H1 (cell line): ENCODE measurements around the gene OCIAD1. TPM values are rescaled to one million over a fixed set of nuclear protein-coding genes. Genes with fewer than 3 reads are reported as not detected.

Source experiments
- ATF2 ChIP-seq: IDR thresholded peaks from 2 replicates; pipeline ENCODE4 v1.6.1; 2012; ENCODE audit warnings: low read length, inconsistent platforms
- E2F6 ChIP-seq: IDR thresholded peaks from 2 replicates; pipeline ENCODE4 v1.6.1; 2012; ENCODE audit warnings: inconsistent platforms
- FOSL1 ChIP-seq: IDR thresholded peaks from 2 replicates; pipeline ENCODE4 v1.6.1; 2011; ENCODE audit warnings: mild to moderate bottlenecking, low read depth, low read length, moderate library complexity; ENCODE audit not compliant: insufficient read depth
- JUN ChIP-seq: IDR thresholded peaks from 2 replicates; pipeline ENCODE4 v1.6.1; 2011; ENCODE audit warnings: low read depth, mild to moderate bottlenecking, improper control_type of control experiment, low read length
- JUND ChIP-seq: IDR thresholded peaks from 2 replicates; pipeline ENCODE4 v1.6.1; 2011; ENCODE audit warnings: mild to moderate bottlenecking, improper control_type of control experiment, low read length
- KDM1A ChIP-seq: fragments of 200-600, 300-600 bp; sonication (generic); IDR thresholded peaks from 2 replicates; pipeline ENCODE4 v1.7.1; 2016; ENCODE audit warnings: mild to moderate bottlenecking, low read length, borderline replicate concordance
- KDM5A ChIP-seq: fragments of 200-600 bp; IDR thresholded peaks from 2 replicates; pipeline ENCODE4 v1.7.1; 2012; ENCODE audit warnings: mild to moderate bottlenecking, low read length, inconsistent platforms, mixed read lengths
- POU5F1 ChIP-seq: IDR thresholded peaks from 2 replicates; pipeline ENCODE4 v1.6.1; 2011; ENCODE audit warnings: low read depth, mild to moderate bottlenecking, low read length, moderate library complexity
- polyA plus RNA-seq, 7 experiments: library from polyadenylated mRNA; depleted of rRNA in 3 of 7; stranded (reverse) in 5 of 7; unstranded in 2 of 7; fragments of >200 nt in 5 of 7; fragments of 200-250 nt in 2 of 7; gene quantifications; 1 replicate in 5 of 7; 2 replicates in 1 of 7; 4 replicates in 1 of 7; pipeline versions ENCODE4 v1.2.1 to v1.2.3, GENCODE V29; 2011 to 2013; ENCODE audit warnings: missing spikeins in 2 of 7, mixed read lengths in 2 of 7
- total RNA-seq: library from RNA; stranded (reverse); fragmentation: NEBNext Ultra II Directional; extraction: Animal tissue kit (Norgen Biotek cat#: 25700); gene quantifications from 2 replicates; pipeline ENCODE4 v1.2.1, GENCODE V29; 2021

The OCIAD1 gene
- total and polyA plus RNA-seq, 2 of the 8 experiments (the other 6 are each of a cell fraction or from before 2014, with no cell fraction given) = 79.9 to 163 TPM

DNA sequence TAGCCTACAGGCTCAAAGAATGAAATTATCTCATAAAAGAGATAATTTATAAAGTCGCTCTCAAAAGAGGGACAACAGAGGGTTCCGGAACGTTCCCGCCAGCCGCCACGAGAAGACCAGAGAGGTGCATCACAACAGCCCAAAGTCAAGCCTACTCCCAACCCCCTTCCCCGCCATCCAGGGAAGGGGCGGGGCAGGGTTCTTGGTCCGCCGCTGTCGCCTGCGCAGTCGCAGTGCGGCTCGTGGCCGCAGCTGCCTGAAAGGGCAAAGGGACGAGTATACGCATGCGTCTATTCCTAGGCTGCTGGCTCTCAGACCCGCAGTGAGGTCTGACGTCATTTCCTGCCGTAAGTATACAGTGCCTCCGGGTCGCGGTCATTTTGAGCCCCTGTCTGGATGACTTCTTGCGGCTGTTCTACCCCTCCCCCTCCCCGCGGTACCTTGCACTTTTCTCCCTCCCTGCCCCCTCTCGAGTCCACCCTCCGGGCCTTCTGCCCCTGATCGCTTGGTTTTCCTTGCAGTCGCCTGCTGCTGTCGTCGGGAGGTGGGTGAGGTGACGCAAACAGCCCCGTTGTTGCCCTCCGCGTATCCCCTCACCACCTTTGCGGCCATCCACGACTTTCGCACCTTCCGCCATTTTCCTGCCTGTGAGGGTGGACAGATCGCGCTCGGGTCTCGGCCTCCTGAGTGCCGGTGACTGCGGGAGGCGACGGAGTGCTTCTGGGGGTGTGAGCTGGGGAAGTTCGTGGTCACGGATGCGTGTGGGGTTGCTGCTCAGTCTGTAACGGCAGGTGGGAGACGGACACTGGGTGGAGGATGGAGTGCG, at the start of gene OCIAD1 (continued):
- TF ChIP-seq KDM5A = 0 out of 2 replicates have a peak, but pooled peaks have one; percentile 39
- TF ChIP-seq E2F6 = peak; percentile 89
- peak; percentile 81 for TF ChIP-seq ATF2
- TF ChIP-seq JUND = peak; percentile 87
- TF ChIP-seq FOSL1 = no peak
- peak; percentile 31; the same call in 1 of the 2 replicates for TF ChIP-seq JUN
- no peak for TF ChIP-seq KDM1A
- TF ChIP-seq POU5F1 = no peak
